Subcutaneous adipose tissue (tissue), 4 donors: ENCODE measurements around the gene NDUFAF5. TPM values are rescaled to one million over a fixed set of nuclear protein-coding genes. Genes with fewer than 3 reads are reported as not detected.

Experiments
- total RNA-seq, 4 donors: library from RNA; depleted of rRNA; stranded (reverse); fragments of >200 nt; gene quantifications; one replicate each; pipeline ENCODE4 v1.1.0, GENCODE V29; 2016
- TF ChIP-seq, protein P1 (sequence below): fragments of 450-650 bp; IDR thresholded peaks from one replicate; pipeline ENCODE4 v1.5.1; 2016; ENCODE audit warnings: low read depth, mild to moderate bottlenecking, control low read depth, antibody characterized with exemption, moderate library complexity

NDUFAF5 gene
- total RNA-seq, 4 donors from 2014 or later = 12.3 to 42.4 (median 26.9) TPM

DNA sequence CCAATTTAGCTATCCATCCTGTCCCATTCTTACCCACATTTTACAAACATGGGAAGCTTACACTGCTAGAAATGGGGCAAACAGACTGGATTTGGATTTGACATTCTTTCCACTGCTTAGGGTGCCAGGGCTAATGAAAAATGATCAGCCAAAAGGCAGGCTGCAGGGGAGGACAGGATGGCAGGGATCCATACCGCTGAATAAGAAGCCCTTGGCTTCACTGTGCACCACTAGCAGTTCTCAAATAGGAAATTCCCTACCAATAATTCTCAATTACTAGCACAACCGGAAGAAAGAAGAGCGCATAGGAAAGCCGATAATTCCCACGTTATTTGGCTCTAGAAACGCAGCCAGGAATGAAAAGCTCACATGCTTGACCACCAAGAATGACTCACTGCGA lies 73.1 kb downstream of the NDUFAF5 start:
- TF ChIP-seq, protein P1, sequence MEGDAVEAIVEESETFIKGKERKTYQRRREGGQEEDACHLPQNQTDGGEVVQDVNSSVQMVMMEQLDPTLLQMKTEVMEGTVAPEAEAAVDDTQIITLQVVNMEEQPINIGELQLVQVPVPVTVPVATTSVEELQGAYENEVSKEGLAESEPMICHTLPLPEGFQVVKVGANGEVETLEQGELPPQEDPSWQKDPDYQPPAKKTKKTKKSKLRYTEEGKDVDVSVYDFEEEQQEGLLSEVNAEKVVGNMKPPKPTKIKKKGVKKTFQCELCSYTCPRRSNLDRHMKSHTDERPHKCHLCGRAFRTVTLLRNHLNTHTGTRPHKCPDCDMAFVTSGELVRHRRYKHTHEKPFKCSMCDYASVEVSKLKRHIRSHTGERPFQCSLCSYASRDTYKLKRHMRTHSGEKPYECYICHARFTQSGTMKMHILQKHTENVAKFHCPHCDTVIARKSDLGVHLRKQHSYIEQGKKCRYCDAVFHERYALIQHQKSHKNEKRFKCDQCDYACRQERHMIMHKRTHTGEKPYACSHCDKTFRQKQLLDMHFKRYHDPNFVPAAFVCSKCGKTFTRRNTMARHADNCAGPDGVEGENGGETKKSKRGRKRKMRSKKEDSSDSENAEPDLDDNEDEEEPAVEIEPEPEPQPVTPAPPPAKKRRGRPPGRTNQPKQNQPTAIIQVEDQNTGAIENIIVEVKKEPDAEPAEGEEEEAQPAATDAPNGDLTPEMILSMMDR = no peak

DNA sequence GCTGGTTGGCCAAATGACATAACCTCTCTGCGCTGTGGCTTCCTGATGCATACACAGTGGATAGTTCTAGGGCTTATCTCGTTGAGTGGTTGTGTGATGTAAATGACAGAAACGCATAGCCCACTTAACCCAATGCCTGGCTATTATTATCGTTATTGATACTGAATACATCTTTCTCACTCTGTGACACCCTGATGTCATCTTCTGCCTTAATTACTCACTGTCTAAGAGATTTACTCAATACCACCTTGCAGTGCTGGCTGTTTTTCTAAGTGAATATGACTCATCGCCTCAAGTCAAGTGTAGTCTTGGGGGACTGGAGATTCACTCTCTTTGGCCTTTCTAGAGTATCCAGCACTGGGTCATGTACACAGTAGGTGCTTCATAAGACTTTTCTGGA lies 73.6 kb downstream of the NDUFAF5 start:
- TF ChIP-seq, protein P1 = no peak

DNA sequence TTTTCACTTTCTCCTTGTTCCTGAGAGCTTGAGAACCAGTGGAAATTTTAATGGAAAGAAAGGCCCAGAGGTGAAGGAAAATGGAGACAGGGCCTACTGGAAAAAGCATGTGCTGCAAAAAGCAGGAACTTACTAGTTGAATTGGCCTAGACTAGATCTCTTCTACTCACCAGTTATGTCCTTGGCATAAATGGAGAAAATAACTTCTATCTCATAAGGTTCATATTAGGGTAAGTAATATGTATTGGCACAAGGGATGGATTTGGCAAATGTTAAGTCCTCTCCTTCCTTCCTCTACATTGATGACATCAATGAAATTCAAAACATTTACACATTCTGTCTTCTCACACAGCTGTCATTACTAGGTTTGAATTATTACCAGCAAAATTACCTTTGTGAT lies 74.0 kb downstream of the NDUFAF5 start:
- TF ChIP-seq, protein P1 = no peak

DNA sequence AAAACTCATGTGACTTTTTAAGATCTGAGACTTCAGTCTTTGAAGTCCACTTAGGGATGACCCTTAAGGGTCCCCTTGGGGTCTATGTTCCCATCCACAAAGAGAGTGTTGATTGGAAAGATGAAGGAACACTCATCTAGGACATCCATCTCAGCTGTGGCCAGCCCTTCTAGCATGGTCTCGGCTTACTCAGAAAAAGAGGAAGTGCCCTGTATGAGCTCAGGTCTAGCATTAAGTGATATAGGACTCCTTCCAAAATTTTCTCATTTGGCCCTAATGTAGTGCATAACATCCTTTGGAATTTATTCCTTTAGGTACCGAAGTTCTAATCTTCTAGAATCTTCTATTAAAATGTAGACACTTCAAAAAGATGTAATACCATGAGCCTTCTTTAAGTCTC lies 77.4 kb downstream of the NDUFAF5 start:
- TF ChIP-seq, protein P1 = no peak

DNA sequence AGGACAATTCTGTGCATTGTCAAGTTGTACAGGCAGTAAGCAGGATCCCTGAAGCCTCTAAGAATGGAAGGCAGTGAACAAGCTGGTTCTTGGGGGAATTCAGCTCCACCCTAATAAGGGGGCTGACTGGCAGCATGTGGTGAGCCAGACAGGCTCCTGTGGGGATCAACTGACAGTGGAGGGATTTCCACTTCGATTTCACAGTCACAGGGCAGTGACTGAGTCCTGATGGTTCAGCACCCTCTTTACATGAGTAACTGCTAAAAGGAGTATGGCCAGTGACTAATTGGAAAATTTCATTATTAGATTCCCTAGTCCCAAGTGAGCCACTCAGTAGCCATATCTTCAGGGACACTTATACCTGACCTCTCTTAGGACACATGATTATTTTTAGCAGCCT lies 78.4 kb downstream of the NDUFAF5 start:
- TF ChIP-seq, protein P1 = no peak

DNA sequence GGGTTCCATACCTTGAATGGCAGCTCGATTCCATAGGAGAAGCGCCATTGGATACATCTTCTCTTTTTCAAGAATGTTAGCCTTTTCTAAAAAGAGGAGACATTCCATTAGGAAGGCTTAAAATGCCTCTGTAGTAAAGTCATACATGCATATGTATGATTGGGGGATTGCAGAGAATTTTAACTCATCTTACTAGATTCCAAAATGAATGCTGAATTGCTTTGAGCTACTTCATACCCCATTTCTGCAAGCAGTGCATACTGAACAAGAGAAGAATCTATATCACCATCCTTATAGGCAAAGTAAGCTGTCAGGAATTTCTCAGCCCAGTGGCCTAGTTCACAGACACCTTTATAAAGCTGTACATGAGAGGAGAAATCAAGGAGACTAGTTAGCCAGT lies 80.3 kb downstream of the NDUFAF5 start:
- TF ChIP-seq, protein P1 = no peak

DNA sequence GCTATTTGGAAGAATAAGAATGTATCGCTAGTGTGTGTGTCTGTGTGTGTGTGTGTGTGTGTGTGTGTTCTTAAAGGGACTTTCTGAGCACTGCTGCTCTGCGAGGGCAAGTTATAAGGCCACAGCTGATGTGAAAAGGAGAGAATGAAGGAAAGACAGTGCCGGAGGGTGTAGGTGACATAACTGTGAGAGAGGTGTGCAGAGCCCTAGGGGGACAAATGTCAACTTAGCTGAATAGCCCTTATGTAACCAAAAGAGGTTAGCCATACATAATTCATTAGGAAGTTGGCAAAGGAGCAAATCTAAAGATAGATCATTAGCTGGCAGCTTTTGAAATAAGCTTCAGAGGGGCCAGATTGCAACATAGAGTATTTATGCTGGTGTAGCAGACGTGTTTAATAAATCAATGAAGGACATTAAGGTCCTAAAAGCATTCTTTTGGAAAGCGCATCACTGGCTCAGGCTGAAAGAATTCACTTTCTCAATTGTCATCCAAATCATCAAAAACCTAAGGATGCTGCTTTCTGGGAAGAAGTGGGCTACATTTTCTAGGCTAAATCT lies 81.0 kb downstream of the NDUFAF5 start:
- TF ChIP-seq, protein P1 = no peak
